VCaP (cell line): Measurements from ENCODE around the gene SERPINB13.

Source experiments
- H3K27ac ChIP-seq: fragments of 450-650 bp; 2 replicates; pipeline ENCODE4 v1.5.1; 2017
- TF ChIP-seq, protein P1 (sequence below): fragments of 450-650 bp; conservative IDR thresholded peaks from 2 replicates; pipeline ENCODE4 v1.5.1; 2017; ENCODE audit warnings: mild to moderate bottlenecking, moderate library complexity

Gene SERPINB13, protein sequence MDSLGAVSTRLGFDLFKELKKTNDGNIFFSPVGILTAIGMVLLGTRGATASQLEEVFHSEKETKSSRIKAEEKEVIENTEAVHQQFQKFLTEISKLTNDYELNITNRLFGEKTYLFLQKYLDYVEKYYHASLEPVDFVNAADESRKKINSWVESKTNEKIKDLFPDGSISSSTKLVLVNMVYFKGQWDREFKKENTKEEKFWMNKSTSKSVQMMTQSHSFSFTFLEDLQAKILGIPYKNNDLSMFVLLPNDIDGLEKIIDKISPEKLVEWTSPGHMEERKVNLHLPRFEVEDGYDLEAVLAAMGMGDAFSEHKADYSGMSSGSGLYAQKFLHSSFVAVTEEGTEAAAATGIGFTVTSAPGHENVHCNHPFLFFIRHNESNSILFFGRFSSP

DNA sequence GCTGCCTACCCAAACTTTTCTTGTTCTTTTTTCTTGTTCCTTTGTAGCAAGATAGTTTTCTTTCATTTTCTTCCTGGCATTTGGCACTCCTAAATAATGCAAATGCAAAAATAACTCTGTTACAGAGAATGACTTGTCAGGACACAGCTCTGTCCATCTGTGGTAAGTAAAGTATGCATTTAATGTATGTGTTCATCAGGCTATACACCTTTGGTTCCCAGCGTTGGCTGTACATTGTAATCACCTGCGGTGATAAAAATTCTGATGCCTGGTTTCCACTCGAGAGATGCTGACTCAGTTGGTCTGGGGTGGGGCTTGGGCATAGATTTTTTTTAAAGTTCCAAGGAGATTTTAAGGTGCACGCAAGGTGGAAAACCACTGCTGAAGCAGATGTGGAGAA lies at the start of gene SERPINB13:
TSS of gene SERPINB13 (plus strand) at position 378 of the 400 bp plus-strand sequence. CDS start 1,325 bp downstream, outside the sequence.
- H3K27ac ChIP-seq = no peak within 1 kb of the TSS
- TF ChIP-seq, protein P1, sequence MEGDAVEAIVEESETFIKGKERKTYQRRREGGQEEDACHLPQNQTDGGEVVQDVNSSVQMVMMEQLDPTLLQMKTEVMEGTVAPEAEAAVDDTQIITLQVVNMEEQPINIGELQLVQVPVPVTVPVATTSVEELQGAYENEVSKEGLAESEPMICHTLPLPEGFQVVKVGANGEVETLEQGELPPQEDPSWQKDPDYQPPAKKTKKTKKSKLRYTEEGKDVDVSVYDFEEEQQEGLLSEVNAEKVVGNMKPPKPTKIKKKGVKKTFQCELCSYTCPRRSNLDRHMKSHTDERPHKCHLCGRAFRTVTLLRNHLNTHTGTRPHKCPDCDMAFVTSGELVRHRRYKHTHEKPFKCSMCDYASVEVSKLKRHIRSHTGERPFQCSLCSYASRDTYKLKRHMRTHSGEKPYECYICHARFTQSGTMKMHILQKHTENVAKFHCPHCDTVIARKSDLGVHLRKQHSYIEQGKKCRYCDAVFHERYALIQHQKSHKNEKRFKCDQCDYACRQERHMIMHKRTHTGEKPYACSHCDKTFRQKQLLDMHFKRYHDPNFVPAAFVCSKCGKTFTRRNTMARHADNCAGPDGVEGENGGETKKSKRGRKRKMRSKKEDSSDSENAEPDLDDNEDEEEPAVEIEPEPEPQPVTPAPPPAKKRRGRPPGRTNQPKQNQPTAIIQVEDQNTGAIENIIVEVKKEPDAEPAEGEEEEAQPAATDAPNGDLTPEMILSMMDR = no peak

DNA sequence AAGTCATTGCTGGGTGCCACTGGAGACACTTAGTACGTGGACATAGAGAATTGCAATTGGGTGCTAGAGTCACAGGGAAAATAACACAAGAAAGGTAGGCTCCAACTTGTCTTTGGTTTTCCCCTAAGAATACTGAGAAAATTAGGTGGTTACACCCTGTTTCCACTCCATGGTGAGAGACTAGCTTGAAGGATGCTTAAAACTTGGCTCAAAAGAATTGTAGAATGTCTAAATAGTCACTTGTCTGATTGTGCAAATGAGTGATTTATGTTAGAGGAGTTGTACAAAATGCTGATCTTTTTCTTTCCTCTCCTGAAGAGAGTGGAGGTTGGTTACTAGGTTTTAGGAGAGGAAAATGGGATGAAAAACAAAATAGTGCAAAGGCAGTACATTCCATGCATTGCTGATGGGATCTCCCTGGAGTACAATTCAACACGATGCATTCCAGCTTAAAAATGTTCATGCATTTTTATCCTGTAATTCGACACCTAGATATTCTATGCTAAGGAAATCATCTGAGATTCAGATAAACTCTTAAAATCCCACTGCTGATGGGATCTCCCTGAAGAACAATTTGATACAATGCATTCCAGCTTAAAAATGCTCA lies 47.1 kb upstream of the SERPINB13 start:
- TF ChIP-seq, protein P1 = no peak
- no peak overlapping the region for H3K27ac ChIP-seq

DNA sequence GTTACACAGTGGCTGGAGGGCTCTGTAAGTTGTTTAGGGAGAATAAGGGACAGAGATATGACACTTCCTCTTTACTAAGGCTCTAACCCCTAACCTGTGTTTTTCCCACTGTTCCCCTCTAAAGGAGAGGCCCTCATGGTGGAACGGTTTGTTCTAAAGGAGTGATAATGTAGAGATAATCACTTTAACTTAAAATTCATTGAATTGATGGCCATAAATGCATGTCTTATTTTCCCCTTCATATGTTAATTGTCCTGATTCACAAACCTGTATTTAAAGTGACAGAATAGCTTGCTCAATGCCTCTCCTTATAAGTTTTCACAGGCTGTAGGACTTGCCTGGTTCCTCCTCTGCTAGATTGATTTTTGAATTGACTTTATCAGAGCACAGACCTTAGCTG lies 45.1 kb upstream of the SERPINB13 start, which contains the start of gene SERPINB12:
TSS of gene SERPINB12 (plus strand) at position 301 of the 400 bp plus-strand sequence. CDS start 13,791 bp downstream, outside the sequence.
- H3K27ac ChIP-seq = no peak within 1 kb of the TSS
- TF ChIP-seq, protein P1 = no peak

DNA sequence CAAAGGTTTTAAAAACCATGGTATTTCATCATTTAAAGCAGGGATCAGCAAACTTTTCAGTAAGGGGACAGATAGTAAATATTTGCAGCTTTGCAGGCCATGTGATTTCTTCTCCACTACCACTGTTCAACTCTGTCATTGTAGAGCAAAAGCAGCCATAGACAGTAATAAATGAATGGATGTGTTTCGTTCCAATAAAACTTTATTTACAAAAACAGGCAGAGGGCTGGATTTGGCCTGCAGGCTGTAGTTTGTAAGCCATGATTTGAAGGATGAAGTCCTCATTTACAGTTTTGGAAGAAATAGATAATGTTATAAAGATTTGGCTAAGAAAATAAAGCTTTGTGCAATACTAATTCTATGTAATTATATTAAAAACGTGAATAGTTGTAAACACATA lies 43.1 kb upstream of the SERPINB13 start:
- no peak overlapping the region for H3K27ac ChIP-seq

DNA sequence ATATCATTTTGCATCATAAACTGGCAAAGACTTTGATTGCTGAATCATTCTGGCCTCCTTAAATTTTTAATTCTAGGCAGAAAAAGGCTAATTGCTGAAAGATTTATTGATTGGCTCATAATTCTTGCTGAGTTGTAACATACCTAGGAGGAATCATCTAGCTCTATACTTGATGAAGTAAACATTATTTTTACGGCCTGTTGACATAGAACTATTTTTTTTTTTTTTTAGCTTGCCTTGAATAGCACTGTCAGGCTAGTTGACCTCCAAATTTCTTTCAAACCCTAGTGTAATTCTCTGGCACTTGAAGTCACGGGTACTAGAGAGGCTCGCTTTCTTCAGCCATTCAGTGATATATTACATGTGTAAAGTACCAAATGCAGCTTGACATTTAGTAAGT lies 42.1 kb upstream of the SERPINB13 start:
- TF ChIP-seq, protein P1 = no peak
- H3K27ac ChIP-seq = no peak overlapping the region

More for the DNA sequence above, 43.1 kb upstream of the SERPINB13 start:
- TF ChIP-seq, protein P1 = no peak

DNA sequence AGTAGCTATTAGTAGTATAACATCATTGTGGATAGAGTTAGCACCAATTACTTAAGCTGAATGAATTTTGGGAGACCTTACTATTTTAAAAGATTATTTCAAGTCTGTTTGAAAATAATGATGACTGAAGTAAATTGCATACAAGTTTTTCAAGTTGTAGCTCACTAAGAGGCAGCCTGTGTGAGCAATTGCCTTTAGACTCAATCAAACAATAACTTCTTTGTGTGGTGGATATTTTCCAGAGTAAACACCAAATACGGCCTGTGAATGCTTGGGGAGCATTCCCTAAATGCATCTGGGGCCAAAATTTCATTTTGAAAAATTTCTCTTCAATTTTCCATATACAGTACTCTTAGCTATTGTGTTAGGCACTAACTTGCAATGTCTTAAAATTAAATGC lies 37.1 kb upstream of the SERPINB13 start:
- H3K27ac ChIP-seq = no peak overlapping the region
- TF ChIP-seq, protein P1 = no peak

DNA sequence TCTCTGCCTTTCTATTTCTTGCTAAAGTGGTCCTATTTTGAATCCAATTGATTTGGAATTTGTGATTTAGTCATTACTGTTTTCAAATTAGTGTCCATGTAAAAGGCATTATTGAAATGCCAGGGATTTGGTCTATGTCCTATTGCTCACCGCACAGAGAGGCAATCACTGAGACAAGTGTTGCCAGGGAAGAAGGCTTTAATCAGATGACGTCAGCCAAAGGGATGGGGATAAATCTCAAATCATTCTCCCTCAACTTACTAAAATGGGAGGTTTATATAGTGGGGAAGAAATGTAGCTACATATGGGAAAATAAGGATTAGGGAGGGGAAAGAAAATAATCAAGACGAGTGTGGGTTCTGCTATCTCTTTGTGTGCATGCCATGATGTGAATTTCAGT lies 35.4 kb upstream of the SERPINB13 start:
- TF ChIP-seq, protein P1 = no peak
- H3K27ac ChIP-seq = no peak overlapping the region
